ENCODE results near the gene FER1L5.

FER1L5 gene

GRCh38 chr2:96739076-96739632, 96.6 kb downstream of the FER1L5 start:
- FAIRE-seq: no peak
- no peak for DNase-seq (ENCODE audit: low spot score)

- FAIRE-seq: no peak
- peak; percentile 99 for DNase-seq (ENCODE audit: low spot score)
Observed at GRCh38 chr2:96739633-96740428, 97.3 kb downstream of the FER1L5 start, which contains the start of gene LMAN2L. LMAN2L (minus strand) TSS chr2:96740064; CDS start chr2:96740040, 24 bp downstream.

DNA sequence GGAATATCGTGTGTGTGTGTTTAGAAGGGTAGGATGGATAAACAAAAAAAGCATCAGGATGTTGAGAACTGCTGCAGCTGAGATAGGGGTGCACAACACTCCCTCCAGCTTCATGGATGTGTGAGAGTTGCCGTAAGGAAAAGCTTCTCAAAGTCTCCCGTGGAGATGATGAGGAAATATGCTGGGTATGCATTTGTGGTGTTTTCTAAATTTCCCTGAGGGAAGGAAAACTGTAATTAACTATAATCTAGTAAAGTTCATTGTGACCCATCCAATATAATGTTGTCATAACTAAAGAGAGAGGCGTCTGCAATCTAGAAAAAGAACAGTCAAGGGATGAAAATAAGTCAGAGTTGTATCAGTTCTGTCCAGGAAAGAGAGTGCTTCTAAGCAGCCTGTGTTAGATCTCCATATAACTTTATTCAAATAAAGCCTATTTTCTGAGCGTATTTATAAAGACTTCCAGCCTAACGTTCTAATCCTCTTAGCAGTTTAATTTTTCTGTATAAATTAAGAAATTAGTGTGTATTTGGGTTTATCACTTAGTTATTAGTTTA, 104.6 kb downstream of the FER1L5 start:
- FAIRE-seq (no peak), DNase-seq (ENCODE audit: low spot score) (no peak)

- no peak for FAIRE-seq
- DNase-seq (ENCODE audit: low spot score): no peak
Observed at GRCh38 chr2:96751800-96752199, 109.2 kb downstream of the FER1L5 start.

- DNase-seq (ENCODE audit: low spot score): no peak
- FAIRE-seq: no peak
Observed at GRCh38 chr2:96753661-96754282, 111.2 kb downstream of the FER1L5 start.

DNA sequence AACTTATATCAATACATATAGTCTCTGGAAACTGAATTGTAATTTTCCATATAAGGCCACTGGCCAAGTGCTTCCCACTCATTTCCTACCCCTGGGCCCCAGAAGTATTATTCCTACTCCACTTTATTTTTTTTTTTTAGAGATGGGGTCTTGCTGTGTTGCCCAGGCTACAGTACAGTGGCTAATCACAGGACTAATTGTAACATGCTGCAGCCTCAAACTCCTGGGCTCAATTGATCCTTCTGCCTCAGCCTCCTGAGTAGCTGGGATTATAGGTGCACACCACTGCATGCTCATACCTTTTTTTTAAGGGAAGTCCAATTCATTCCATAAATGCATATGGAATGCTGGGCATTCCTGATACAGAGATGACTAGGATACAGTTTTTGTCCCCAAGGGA, 111.8 kb downstream of the FER1L5 start:
- no peak for FAIRE-seq
- DNase-seq (ENCODE audit: low spot score): no peak

Data from urothelium cell line (cell line).